Prostate gland (tissue), 2 donors: ENCODE data around the gene C11orf58. TPM values are rescaled to one million over a fixed set of nuclear protein-coding genes. Genes with fewer than 3 reads are reported as not detected.

ENCODE experiments used
- DNase-seq: peaks from one replicate; pipeline ENCODE4 v3.0.0-alpha.2; 2019; ENCODE audit warnings: low spot score
- H3K27ac ChIP-seq, 2 donors: fragments of 200-600 bp; sonication (generic); 2 replicates each; pipeline ENCODE4 v1.5.1; 2017 to 2019
- H3K27me3 ChIP-seq: fragments of 200-600 bp; sonication (generic); replicated peaks from 2 replicates; pipeline ENCODE4 v1.5.1; 2019; ENCODE audit not compliant: insufficient read depth
- H3K36me3 ChIP-seq, 2 donors: fragments of 200-600 bp; sonication (generic); 1 replicate in 1 of 2; 2 replicates in 1 of 2; pipeline versions ENCODE4 v1.5.1 to v1.8.1; 2017 to 2019
- H3K4me1 ChIP-seq: fragments of 200-600 bp; sonication (generic); replicated peaks from 2 replicates; pipeline ENCODE4 v1.5.1; 2019
- H3K4me3 ChIP-seq, 2 donors: fragments of 200-600 bp; sonication (generic); 2 replicates each; pipeline ENCODE4 v1.5.1; 2017 to 2019
- H3K9me3 ChIP-seq: fragments of 200-600 bp; sonication (generic); 2 replicates; pipeline ENCODE4 v1.5.1; 2017
- CTCF ChIP-seq, 4 experiments: fragments of 200-600 bp in 2 of 4; fragments of 450-650 bp in 2 of 4; sonication (generic) in 2 of 4; IDR thresholded peaks; 1 replicate in 3 of 4; 2 replicates in 1 of 4; pipeline ENCODE4 v1.5.1; 2016 to 2019; ENCODE audit warnings: antibody characterized with exemption in 4 of 4, mild to moderate bottlenecking in 2 of 4, moderate library complexity in 2 of 4
- POLR2A ChIP-seq: fragments of 450-650 bp; IDR thresholded peaks from one replicate; pipeline ENCODE4 v1.6.1; 2016; ENCODE audit warnings: antibody characterized with exemption, mild to moderate bottlenecking
- POLR2AphosphoS5 ChIP-seq: sonication (generic); formaldehyde crosslinking; IDR thresholded peaks from one replicate; pipeline ENCODE4 v1.6.1; 2017; ENCODE audit warnings: antibody characterized with exemption
- WGBS: methylation state at CpG from one replicate; pipeline ENCODE4 v1.1.5; 2018; 5-methylcytosine and 5-hydroxymethylcytosine counted together
- intact Hi-C: fragments of 100-400 bp; cut with DNase I; formaldehyde crosslinking; loops from one replicate; pipeline ENCODE4 v1.14.2; 2022
- total RNA-seq, 2 donors: library from RNA; depleted of rRNA; stranded (reverse); fragments of >200 nt; gene quantifications; one replicate each; pipeline ENCODE4 v1.1.0, GENCODE V29; 2016

Gene C11orf58
- total RNA-seq, 2 donors from 2014 or later = 128 to 171 TPM

- H3K27ac ChIP-seq = no peak overlapping the region
- no peaks in the 10 kb centered on the region for H3K9me3 ChIP-seq
- H3K4me3 ChIP-seq = no peak overlapping the region
- no peaks in the 10 kb centered on the region for H3K27me3 ChIP-seq
- intact Hi-C loops = no loop called here
- no peak for DNase-seq
- H3K36me3 ChIP-seq = no peaks in the 10 kb centered on the region
- 85% methylated on average over 3 of the region's 3 CpGs for WGBS
- no peaks in the 10 kb centered on the region for H3K4me1 ChIP-seq
- TF ChIP-seq POLR2A = no peak
- TF ChIP-seq CTCF (IDR thresholded peaks at IDR 0.05) = no peak
- no peak for TF ChIP-seq POLR2AphosphoS5
Observed at GRCh38 chr11:16727806-16728205, 10.6 kb upstream of the C11orf58 start.

GRCh38 chr11:16737818-16738192 lies 642 bp upstream of the C11orf58 start:
- no peak for DNase-seq
- TF ChIP-seq POLR2AphosphoS5 (no peak), CTCF (IDR thresholded peaks at IDR 0.05) (no peak), POLR2A (no peak)
- no peaks in the 10 kb centered on the region for H3K36me3 ChIP-seq
- peak overlapping the region; percentile 93 to 95 for H3K27ac ChIP-seq
- H3K4me3 ChIP-seq = peak overlapping the region; percentile 73 to 80
- intact Hi-C loops = loop anchor here (5.0 kb wide), 1 partner anchor 339 kb away; the partner anchor contains the start of gene RPS13
- no peaks in the 10 kb centered on the region for H3K27me3 ChIP-seq
- no peaks in the 10 kb centered on the region for H3K9me3 ChIP-seq
- no peaks in the 10 kb centered on the region for H3K4me1 ChIP-seq
- under 1% methylated on average over 6 of the region's 6 CpGs for WGBS

GRCh38 chr11:16738947-16739815 lies 734 bp downstream of the C11orf58 start:
- WGBS = 2% methylated on average over 32 of the region's 32 CpGs
- H3K36me3 ChIP-seq = no peaks in the 10 kb centered on the region
- H3K27ac ChIP-seq = peak overlapping the region; percentile 93 to 95
- no peak for DNase-seq
- no peak for TF ChIP-seq POLR2AphosphoS5
- no peak for TF ChIP-seq POLR2A
- no peak for TF ChIP-seq CTCF (IDR thresholded peaks at IDR 0.05)
- peak overlapping the region; percentile 73 to 80 for H3K4me3 ChIP-seq
- intact Hi-C loops = loop anchor here (5.0 kb wide), 1 partner anchor 338 kb away; the partner anchor contains the start of gene RPS13
- no peaks in the 10 kb centered on the region for H3K27me3 ChIP-seq
- H3K9me3 ChIP-seq = no peaks in the 10 kb centered on the region
- H3K4me1 ChIP-seq = peaks cover 3% of the 10 kb centered on the region

- TF ChIP-seq POLR2A (no peak), POLR2AphosphoS5 (peak; percentile 19)
- Histone ChIP-seq H3K27ac (no peak overlapping the region), H3K9me3 (no peaks in the 10 kb centered on the region), H3K4me1 (peaks cover 4% of the 10 kb centered on the region), H3K27me3 (no peaks in the 10 kb centered on the region), H3K4me3 (peak overlapping the region in 1 of 2 donors; percentile 10), H3K36me3 (no peaks in the 10 kb centered on the region)
- DNase-seq = no peak
- intact Hi-C loops = no loop called here
- 74% methylated on average over 4 of the region's 4 CpGs for WGBS
Observed at GRCh38 chr11:16741473-16741872, 3.0 kb downstream of the C11orf58 start.

- intact Hi-C loops = no loop called here
- H3K27ac ChIP-seq = no peak overlapping the region
- H3K4me3 ChIP-seq = no peak overlapping the region
- 84% methylated on average over 4 of the region's 4 CpGs for WGBS
- no peaks in the 10 kb centered on the region for H3K9me3 ChIP-seq
- no peaks in the 10 kb centered on the region for H3K27me3 ChIP-seq
- TF ChIP-seq CTCF (IDR thresholded peaks at IDR 0.05) (no peak), POLR2AphosphoS5 (no peak), POLR2A (no peak)
- H3K36me3 ChIP-seq = no peaks in the 10 kb centered on the region
- peaks cover 7% of the 10 kb centered on the region for H3K4me1 ChIP-seq
- no peak for DNase-seq
Observed at GRCh38 chr11:16743478-16743877, 5.0 kb downstream of the C11orf58 start.
